ENCODE results near the gene ANAPC10.

ANAPC10 gene

GRCh38 chr4:144955104-144955503 lies 142.9 kb downstream of the ANAPC10 start:
- Histone ChIP-seq H3K9me2 (ENCODE audit: low read depth, low read length) (no peaks in the 10 kb centered on the region), H3K9ac (ENCODE audit: low read length) (no peak overlapping the region), H3K27me3 (ENCODE audit: insufficient read depth, low read length) (no peaks in the 10 kb centered on the region), H2AFZ (ENCODE audit: low read length) (no peak overlapping the region), H3K9me3 (ENCODE audit: low read length) (no peaks in the 10 kb centered on the region), H4K20me1 (ENCODE audit: insufficient read depth, low read length) (no peaks in the 10 kb centered on the region), H3K36me3 (ENCODE audit: insufficient read depth, low read length) (no peaks in the 10 kb centered on the region), H3K4me2 (ENCODE audit: low read length) (no peak overlapping the region), H3K79me2 (ENCODE audit: insufficient read depth, low read length) (no peaks in the 10 kb centered on the region), H3K4me1 (ENCODE audit: insufficient read depth, low read length, severe bottlenecking) (no peaks in the 10 kb centered on the region), H3F3A (ENCODE audit: insufficient read depth, low read length) (no peaks in the 10 kb centered on the region), H3K27ac (ENCODE audit: low read depth, low read length, poor library complexity, severe bottlenecking) (no peak overlapping the region), H3K4me3 (ENCODE audit: low read depth, low read length, poor library complexity, severe bottlenecking) (no peak overlapping the region)
- TF ChIP-seq CTCF (IDR thresholded peaks at IDR 0.05; ENCODE audit: low read length) = no peak
- no peak for TF ChIP-seq EZH2 (IDR thresholded peaks at IDR 0.05; ENCODE audit: borderline replicate concordance, low read length)

GRCh38 chr4:144954230-144954629 lies 143.8 kb downstream of the ANAPC10 start:
- Histone ChIP-seq H3F3A (ENCODE audit: insufficient read depth, low read length) (no peaks in the 10 kb centered on the region), H3K9ac (ENCODE audit: low read length) (no peak overlapping the region), H3K79me2 (ENCODE audit: insufficient read depth, low read length) (no peaks in the 10 kb centered on the region), H3K4me2 (ENCODE audit: low read length) (no peak overlapping the region), H3K4me1 (ENCODE audit: insufficient read depth, low read length, severe bottlenecking) (no peaks in the 10 kb centered on the region), H3K9me2 (ENCODE audit: low read depth, low read length) (no peaks in the 10 kb centered on the region), H3K36me3 (ENCODE audit: insufficient read depth, low read length) (no peaks in the 10 kb centered on the region), H3K4me3 (ENCODE audit: low read depth, low read length, poor library complexity, severe bottlenecking) (no peak overlapping the region), H4K20me1 (ENCODE audit: insufficient read depth, low read length) (no peaks in the 10 kb centered on the region), H3K27ac (ENCODE audit: low read depth, low read length, poor library complexity, severe bottlenecking) (no peak overlapping the region), H3K9me3 (ENCODE audit: low read length) (no peaks in the 10 kb centered on the region), H3K27me3 (ENCODE audit: insufficient read depth, low read length) (no peaks in the 10 kb centered on the region), H2AFZ (ENCODE audit: low read length) (no peak overlapping the region)
- no peak for TF ChIP-seq CTCF (IDR thresholded peaks at IDR 0.05; ENCODE audit: low read length)
- no peak for TF ChIP-seq EZH2 (IDR thresholded peaks at IDR 0.05; ENCODE audit: borderline replicate concordance, low read length)

GRCh38 chr4:144948421-144948820 lies 149.6 kb downstream of the ANAPC10 start:
- Histone ChIP-seq H2AFZ (ENCODE audit: low read length) (no peak overlapping the region), H3K9ac (ENCODE audit: low read length) (no peak overlapping the region), H3K27ac (ENCODE audit: low read depth, low read length, poor library complexity, severe bottlenecking) (no peak overlapping the region), H3K4me3 (ENCODE audit: low read depth, low read length, poor library complexity, severe bottlenecking) (no peak overlapping the region), H3K4me1 (ENCODE audit: insufficient read depth, low read length, severe bottlenecking) (no peaks in the 10 kb centered on the region), H3K79me2 (ENCODE audit: insufficient read depth, low read length) (no peaks in the 10 kb centered on the region), H3K27me3 (ENCODE audit: insufficient read depth, low read length) (no peaks in the 10 kb centered on the region), H3K36me3 (ENCODE audit: insufficient read depth, low read length) (no peaks in the 10 kb centered on the region), H3K9me3 (ENCODE audit: low read length) (no peaks in the 10 kb centered on the region), H4K20me1 (ENCODE audit: insufficient read depth, low read length) (no peaks in the 10 kb centered on the region), H3K9me2 (ENCODE audit: low read depth, low read length) (no peaks in the 10 kb centered on the region), H3F3A (ENCODE audit: insufficient read depth, low read length) (no peaks in the 10 kb centered on the region), H3K4me2 (ENCODE audit: low read length) (no peak overlapping the region)
- TF ChIP-seq CTCF (IDR thresholded peaks at IDR 0.05; ENCODE audit: low read length) (no peak), EZH2 (IDR thresholded peaks at IDR 0.05; ENCODE audit: borderline replicate concordance, low read length) (no peak)
